GM23338 (cell line): Measurements from ENCODE around the gene MED28. TPM values are rescaled to one million over a fixed set of nuclear protein-coding genes. Genes with fewer than 3 reads are reported as not detected.

Experiments
- ATAC-seq: fragments of 200-7000 bp; cut with Tn5 transposase; 3 replicates; pipeline ENCODE4 v1.9.1; 2020
- DNase-seq: peaks from one replicate; pipeline ENCODE4 v3.0.0-alpha.2; 2015; ENCODE audit warnings: low spot score
- H2AFZ ChIP-seq: fragments of 200-600 bp; sonication (generic); 2 replicates; pipeline ENCODE4 v1.8.0; 2016; ENCODE audit warnings: antibody characterized with exemption, mild to moderate bottlenecking, moderate library complexity
- H3F3A ChIP-seq: fragments of 200-600 bp; sonication (generic); replicated peaks from 2 replicates; pipeline ENCODE4 v1.8.0; 2017; ENCODE audit warnings: antibody characterized with exemption, mixed run types, low read depth
- H3K27ac ChIP-seq: fragments of 200-600 bp; sonication (generic); 2 replicates; pipeline ENCODE4 v1.6.1; 2016; ENCODE audit warnings: low read depth
- H3K27me3 ChIP-seq: fragments of 200-600 bp; sonication (generic); 2 replicates; pipeline ENCODE4 v1.8.0; 2016; ENCODE audit warnings: mild to moderate bottlenecking, mixed run types, moderate library complexity; ENCODE audit not compliant: insufficient read depth
- H3K36me3 ChIP-seq: fragments of 200-600 bp; sonication (generic); 2 replicates; pipeline ENCODE4 v1.8.0; 2016; ENCODE audit warnings: mild to moderate bottlenecking; ENCODE audit not compliant: insufficient read depth
- H3K4me1 ChIP-seq: fragments of 200-600 bp; sonication (generic); 2 replicates; pipeline ENCODE4 v1.8.0; 2016; ENCODE audit warnings: mild to moderate bottlenecking, moderate library complexity; ENCODE audit not compliant: insufficient read depth
- H3K4me2 ChIP-seq: fragments of 200-600 bp; sonication (generic); 2 replicates; pipeline ENCODE4 v1.7.1; 2017; ENCODE audit warnings: mixed run types
- H3K4me3 ChIP-seq: fragments of 200-600 bp; sonication (generic); 2 replicates; pipeline ENCODE4 v1.6.1; 2016; ENCODE audit warnings: mixed run types
- H3K79me2 ChIP-seq: fragments of 200-600 bp; sonication (generic); replicated peaks from 2 replicates; pipeline ENCODE4 v1.8.0; 2017; ENCODE audit warnings: mild to moderate bottlenecking; ENCODE audit not compliant: insufficient read depth
- H3K9me2 ChIP-seq: fragments of 200-600 bp; sonication (generic); 2 replicates; pipeline ENCODE4 v1.8.0; 2017; ENCODE audit not compliant: insufficient read depth
- H4K20me1 ChIP-seq: fragments of 200-600 bp; sonication (generic); replicated peaks from 2 replicates; pipeline ENCODE4 v1.8.0; 2017; ENCODE audit warnings: mild to moderate bottlenecking; ENCODE audit not compliant: insufficient read depth
- H3K27ac Mint-ChIP-seq: 2 replicates; pipeline ENCODE4 v1.8.0; 2020; ENCODE audit warnings: inconsistent platforms, mild to moderate bottlenecking, moderate library complexity, mixed read lengths
- H3K27me3 Mint-ChIP-seq: 3 replicates; pipeline ENCODE4 v1.8.0; 2022; ENCODE audit warnings: low read depth, mild to moderate bottlenecking, moderate library complexity, mixed read lengths, inconsistent platforms; ENCODE audit not compliant: insufficient read depth, poor library complexity
- H3K36me3 Mint-ChIP-seq: 3 replicates; pipeline ENCODE4 v1.8.0; 2021; ENCODE audit warnings: low read depth, mild to moderate bottlenecking, inconsistent platforms, moderate library complexity, mixed read lengths
- H3K4me1 Mint-ChIP-seq: 3 replicates; pipeline ENCODE4 v1.8.0; 2020; ENCODE audit warnings: mild to moderate bottlenecking, inconsistent platforms, mixed read lengths
- H3K4me3 Mint-ChIP-seq: 3 replicates; pipeline ENCODE4 v1.8.0; 2021; ENCODE audit warnings: moderate library complexity, mild to moderate bottlenecking, inconsistent platforms, mixed read lengths
- H3K9me3 Mint-ChIP-seq: 3 replicates; pipeline ENCODE4 v1.8.0; 2020; ENCODE audit warnings: moderate library complexity, mild to moderate bottlenecking, inconsistent platforms, mixed read lengths
- CREB1 ChIP-seq: fragments of 250-450 bp; sonication (Bioruptor Pico); IDR thresholded peaks from 2 replicates; pipeline ENCODE4 v1.5.0; 2020; ENCODE audit warnings: low read depth, mild to moderate bottlenecking, moderate library complexity
- EZH2 ChIP-seq: fragments of 200-600 bp; sonication (generic); IDR thresholded peaks from one replicate; pipeline ENCODE4 v1.8.0; 2017; ENCODE audit warnings: antibody characterized with exemption, mild to moderate bottlenecking, low read depth; ENCODE audit not compliant: unreplicated experiment
- EZH2phosphoT487 ChIP-seq: fragments of 200-600 bp; sonication (generic); IDR thresholded peaks from one replicate; pipeline ENCODE4 v1.8.1; 2018; ENCODE audit warnings: antibody characterized with exemption; ENCODE audit not compliant: unreplicated experiment
- JUNB ChIP-seq: IDR thresholded peaks from one replicate; pipeline ENCODE4 v1.6.1; 2016; ENCODE audit warnings: antibody characterized with exemption; ENCODE audit not compliant: unreplicated experiment
- NANOG ChIP-seq: IDR thresholded peaks from 2 replicates; pipeline ENCODE4 v1.6.1; 2016; ENCODE audit warnings: antibody characterized with exemption, borderline replicate concordance
- POLR2AphosphoS5 ChIP-seq: IDR thresholded peaks from 2 replicates; pipeline ENCODE4 v1.6.1; 2016; ENCODE audit warnings: antibody characterized with exemption, low read depth
- STAT1 ChIP-seq: IDR thresholded peaks from one replicate; pipeline ENCODE4 v1.6.1; 2016; ENCODE audit warnings: antibody characterized with exemption; ENCODE audit not compliant: unreplicated experiment
- ZNF114 ChIP-seq: fragments of 250-450 bp; sonication (Bioruptor Pico); IDR thresholded peaks from 2 replicates; pipeline ENCODE4 v1.5.0; 2020; ENCODE audit warnings: mild to moderate bottlenecking, moderate library complexity
- ZNF331 ChIP-seq: fragments of 250-450 bp; sonication (Bioruptor Pico); IDR thresholded peaks from 2 replicates; pipeline ENCODE4 v1.5.0; 2020; ENCODE audit warnings: low read depth, mild to moderate bottlenecking, moderate library complexity
- polyA plus RNA-seq: library from polyadenylated mRNA; unstranded; fragments of >200 nt; fragmentation: Nextera tagmentation; extraction: Ambion mirVana; gene quantifications from 2 replicates; pipeline ENCODE4 v1.2.1, GENCODE V29; 2016
- total RNA-seq: library from RNA; depleted of rRNA; stranded (reverse); fragments of >200 nt; shearing (Covaris generic); gene quantifications from 2 replicates; pipeline ENCODE4 v1.2.3, GENCODE V29; 2014
- TF ChIP-seq, protein P1 (sequence below): IDR thresholded peaks from 2 replicates; pipeline ENCODE4 v1.6.1; 2016; ENCODE audit warnings: antibody characterized with exemption
- TF ChIP-seq, protein P2 (sequence below): IDR thresholded peaks from one replicate; pipeline ENCODE4 v1.6.1; 2018; ENCODE audit warnings: antibody characterized with exemption; ENCODE audit not compliant: unreplicated experiment
- TF ChIP-seq, protein P3 (sequence below), 2 experiments: fragments of 200-600 bp in 1 of 2; sonication (generic) in 1 of 2; conservative IDR thresholded peaks; 2 replicates each; pipeline versions ENCODE4 v1.5.1 to v1.6.1; 2016 to 2017; ENCODE audit warnings: antibody characterized with exemption in 2 of 2, low read depth in 2 of 2, mild to moderate bottlenecking in 2 of 2, moderate library complexity in 1 of 2
- TF ChIP-seq, protein P4 (sequence below): fragments of 250-450 bp; sonication (Bioruptor Pico); IDR thresholded peaks from 2 replicates; pipeline ENCODE4 v1.5.0; 2020; ENCODE audit warnings: mild to moderate bottlenecking, moderate library complexity

Gene MED28
- total and polyA plus RNA-seq, 2 experiments from 2014 or later = 24.0 to 60.9 TPM

DNA sequence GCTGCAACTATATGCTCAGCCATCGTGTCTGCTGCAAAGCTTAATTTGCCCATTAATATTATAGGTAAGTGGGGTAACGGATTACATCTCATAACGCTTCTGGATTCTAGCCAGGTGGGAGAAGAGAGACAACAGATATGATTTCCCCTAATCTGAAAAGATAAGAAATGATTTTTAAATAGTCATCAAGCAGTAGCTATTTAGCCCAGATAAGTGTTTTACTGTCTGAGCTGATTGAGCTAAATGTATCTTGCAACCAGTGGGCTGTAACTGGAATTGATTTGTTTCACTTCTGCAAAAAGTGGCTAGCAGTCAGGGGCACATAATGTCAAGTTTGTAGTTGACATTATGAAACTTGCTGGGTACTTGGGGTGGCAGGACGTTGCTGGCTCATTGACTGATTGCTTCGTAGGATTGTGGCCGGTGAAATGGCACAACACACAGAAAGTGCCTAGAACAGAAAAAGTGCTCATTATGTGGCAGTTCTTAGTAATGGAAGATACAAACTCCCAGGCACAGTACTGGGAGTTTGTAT is 18.9 kb upstream of the MED28 start:
- Mint-ChIP-seq H3K4me1 (no peaks in the 10 kb centered on the region), H3K9me3 (no peaks in the 10 kb centered on the region), H3K27me3 (no peaks in the 10 kb centered on the region), H3K27ac (no peak overlapping the region), H3K36me3 (peaks cover 52% of the 10 kb centered on the region), H3K4me3 (no peak overlapping the region)
- DNase-seq = no peak
- peaks cover 17% of the 10 kb centered on the region for H3K36me3 ChIP-seq
- no peaks in the 10 kb centered on the region for H3K27me3 ChIP-seq
- no peak overlapping the region for H3K4me2 ChIP-seq
- H4K20me1 ChIP-seq = peaks cover 7% of the 10 kb centered on the region; the same call in 1 of the 2 replicates
- ATAC-seq = no peak
- no peak overlapping the region for H3K27ac ChIP-seq
- H3K9me2 ChIP-seq = no peaks in the 10 kb centered on the region
- no peak overlapping the region for H2AFZ ChIP-seq
- H3K4me3 ChIP-seq = no peak overlapping the region
- no peaks in the 10 kb centered on the region for H3K4me1 ChIP-seq
- TF ChIP-seq EZH2 = no peak
- no peak for TF ChIP-seq ZNF114 (CRISPR knock-in tag)
- TF ChIP-seq, protein P1, sequence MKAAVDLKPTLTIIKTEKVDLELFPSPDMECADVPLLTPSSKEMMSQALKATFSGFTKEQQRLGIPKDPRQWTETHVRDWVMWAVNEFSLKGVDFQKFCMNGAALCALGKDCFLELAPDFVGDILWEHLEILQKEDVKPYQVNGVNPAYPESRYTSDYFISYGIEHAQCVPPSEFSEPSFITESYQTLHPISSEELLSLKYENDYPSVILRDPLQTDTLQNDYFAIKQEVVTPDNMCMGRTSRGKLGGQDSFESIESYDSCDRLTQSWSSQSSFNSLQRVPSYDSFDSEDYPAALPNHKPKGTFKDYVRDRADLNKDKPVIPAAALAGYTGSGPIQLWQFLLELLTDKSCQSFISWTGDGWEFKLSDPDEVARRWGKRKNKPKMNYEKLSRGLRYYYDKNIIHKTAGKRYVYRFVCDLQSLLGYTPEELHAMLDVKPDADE = no peak
- no peak for TF ChIP-seq EZH2phosphoT487
- no peak for TF ChIP-seq NANOG
- TF ChIP-seq CREB1 = no peak
- TF ChIP-seq STAT1 = no peak
- no peak for TF ChIP-seq POLR2AphosphoS5
- TF ChIP-seq, protein P2, sequence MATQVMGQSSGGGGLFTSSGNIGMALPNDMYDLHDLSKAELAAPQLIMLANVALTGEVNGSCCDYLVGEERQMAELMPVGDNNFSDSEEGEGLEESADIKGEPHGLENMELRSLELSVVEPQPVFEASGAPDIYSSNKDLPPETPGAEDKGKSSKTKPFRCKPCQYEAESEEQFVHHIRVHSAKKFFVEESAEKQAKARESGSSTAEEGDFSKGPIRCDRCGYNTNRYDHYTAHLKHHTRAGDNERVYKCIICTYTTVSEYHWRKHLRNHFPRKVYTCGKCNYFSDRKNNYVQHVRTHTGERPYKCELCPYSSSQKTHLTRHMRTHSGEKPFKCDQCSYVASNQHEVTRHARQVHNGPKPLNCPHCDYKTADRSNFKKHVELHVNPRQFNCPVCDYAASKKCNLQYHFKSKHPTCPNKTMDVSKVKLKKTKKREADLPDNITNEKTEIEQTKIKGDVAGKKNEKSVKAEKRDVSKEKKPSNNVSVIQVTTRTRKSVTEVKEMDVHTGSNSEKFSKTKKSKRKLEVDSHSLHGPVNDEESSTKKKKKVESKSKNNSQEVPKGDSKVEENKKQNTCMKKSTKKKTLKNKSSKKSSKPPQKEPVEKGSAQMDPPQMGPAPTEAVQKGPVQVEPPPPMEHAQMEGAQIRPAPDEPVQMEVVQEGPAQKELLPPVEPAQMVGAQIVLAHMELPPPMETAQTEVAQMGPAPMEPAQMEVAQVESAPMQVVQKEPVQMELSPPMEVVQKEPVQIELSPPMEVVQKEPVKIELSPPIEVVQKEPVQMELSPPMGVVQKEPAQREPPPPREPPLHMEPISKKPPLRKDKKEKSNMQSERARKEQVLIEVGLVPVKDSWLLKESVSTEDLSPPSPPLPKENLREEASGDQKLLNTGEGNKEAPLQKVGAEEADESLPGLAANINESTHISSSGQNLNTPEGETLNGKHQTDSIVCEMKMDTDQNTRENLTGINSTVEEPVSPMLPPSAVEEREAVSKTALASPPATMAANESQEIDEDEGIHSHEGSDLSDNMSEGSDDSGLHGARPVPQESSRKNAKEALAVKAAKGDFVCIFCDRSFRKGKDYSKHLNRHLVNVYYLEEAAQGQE = no peak
- no peak for TF ChIP-seq ZNF331
- TF ChIP-seq, protein P3, sequence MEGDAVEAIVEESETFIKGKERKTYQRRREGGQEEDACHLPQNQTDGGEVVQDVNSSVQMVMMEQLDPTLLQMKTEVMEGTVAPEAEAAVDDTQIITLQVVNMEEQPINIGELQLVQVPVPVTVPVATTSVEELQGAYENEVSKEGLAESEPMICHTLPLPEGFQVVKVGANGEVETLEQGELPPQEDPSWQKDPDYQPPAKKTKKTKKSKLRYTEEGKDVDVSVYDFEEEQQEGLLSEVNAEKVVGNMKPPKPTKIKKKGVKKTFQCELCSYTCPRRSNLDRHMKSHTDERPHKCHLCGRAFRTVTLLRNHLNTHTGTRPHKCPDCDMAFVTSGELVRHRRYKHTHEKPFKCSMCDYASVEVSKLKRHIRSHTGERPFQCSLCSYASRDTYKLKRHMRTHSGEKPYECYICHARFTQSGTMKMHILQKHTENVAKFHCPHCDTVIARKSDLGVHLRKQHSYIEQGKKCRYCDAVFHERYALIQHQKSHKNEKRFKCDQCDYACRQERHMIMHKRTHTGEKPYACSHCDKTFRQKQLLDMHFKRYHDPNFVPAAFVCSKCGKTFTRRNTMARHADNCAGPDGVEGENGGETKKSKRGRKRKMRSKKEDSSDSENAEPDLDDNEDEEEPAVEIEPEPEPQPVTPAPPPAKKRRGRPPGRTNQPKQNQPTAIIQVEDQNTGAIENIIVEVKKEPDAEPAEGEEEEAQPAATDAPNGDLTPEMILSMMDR (conservative IDR thresholded peaks at IDR 0.05; ENCODE audit: low read depth in 2 of 2) = no peak
- TF ChIP-seq, protein P4, sequence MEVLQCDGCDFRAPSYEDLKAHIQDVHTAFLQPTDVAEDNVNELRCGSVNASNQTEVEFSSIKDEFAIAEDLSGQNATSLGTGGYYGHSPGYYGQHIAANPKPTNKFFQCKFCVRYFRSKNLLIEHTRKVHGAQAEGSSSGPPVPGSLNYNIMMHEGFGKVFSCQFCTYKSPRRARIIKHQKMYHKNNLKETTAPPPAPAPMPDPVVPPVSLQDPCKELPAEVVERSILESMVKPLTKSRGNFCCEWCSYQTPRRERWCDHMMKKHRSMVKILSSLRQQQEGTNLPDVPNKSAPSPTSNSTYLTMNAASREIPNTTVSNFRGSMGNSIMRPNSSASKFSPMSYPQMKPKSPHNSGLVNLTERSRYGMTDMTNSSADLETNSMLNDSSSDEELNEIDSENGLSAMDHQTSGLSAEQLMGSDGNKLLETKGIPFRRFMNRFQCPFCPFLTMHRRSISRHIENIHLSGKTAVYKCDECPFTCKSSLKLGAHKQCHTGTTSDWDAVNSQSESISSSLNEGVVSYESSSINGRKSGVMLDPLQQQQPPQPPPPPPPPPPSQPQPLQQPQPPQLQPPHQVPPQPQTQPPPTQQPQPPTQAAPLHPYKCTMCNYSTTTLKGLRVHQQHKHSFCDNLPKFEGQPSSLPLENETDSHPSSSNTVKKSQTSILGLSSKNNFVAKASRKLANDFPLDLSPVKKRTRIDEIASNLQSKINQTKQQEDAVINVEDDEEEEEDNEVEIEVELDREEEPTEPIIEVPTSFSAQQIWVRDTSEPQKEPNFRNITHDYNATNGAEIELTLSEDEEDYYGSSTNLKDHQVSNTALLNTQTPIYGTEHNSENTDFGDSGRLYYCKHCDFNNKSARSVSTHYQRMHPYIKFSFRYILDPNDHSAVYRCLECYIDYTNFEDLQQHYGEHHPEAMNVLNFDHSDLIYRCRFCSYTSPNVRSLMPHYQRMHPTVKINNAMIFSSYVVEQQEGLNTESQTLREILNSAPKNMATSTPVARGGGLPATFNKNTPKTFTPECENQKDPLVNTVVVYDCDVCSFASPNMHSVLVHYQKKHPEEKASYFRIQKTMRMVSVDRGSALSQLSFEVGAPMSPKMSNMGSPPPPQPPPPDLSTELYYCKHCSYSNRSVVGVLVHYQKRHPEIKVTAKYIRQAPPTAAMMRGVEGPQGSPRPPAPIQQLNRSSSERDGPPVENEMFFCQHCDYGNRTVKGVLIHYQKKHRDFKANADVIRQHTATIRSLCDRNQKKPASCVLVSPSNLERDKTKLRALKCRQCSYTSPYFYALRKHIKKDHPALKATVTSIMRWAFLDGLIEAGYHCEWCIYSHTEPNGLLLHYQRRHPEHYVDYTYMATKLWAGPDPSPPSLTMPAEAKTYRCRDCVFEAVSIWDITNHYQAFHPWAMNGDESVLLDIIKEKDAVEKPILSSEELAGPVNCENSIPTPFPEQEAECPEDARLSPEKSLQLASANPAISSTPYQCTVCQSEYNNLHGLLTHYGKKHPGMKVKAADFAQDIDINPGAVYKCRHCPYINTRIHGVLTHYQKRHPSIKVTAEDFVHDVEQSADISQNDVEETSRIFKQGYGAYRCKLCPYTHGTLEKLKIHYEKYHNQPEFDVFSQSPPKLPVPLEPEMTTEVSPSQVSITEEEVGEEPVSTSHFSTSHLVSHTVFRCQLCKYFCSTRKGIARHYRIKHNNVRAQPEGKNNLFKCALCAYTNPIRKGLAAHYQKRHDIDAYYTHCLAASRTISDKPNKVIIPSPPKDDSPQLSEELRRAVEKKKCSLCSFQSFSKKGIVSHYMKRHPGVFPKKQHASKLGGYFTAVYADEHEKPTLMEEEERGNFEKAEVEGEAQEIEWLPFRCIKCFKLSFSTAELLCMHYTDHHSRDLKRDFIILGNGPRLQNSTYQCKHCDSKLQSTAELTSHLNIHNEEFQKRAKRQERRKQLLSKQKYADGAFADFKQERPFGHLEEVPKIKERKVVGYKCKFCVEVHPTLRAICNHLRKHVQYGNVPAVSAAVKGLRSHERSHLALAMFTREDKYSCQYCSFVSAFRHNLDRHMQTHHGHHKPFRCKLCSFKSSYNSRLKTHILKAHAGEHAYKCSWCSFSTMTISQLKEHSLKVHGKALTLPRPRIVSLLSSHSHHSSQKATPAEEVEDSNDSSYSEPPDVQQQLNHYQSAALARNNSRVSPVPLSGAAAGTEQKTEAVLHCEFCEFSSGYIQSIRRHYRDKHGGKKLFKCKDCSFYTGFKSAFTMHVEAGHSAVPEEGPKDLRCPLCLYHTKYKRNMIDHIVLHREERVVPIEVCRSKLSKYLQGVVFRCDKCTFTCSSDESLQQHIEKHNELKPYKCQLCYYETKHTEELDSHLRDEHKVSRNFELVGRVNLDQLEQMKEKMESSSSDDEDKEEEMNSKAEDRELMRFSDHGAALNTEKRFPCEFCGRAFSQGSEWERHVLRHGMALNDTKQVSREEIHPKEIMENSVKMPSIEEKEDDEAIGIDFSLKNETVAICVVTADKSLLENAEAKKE = no peak
- TF ChIP-seq JUNB = no peak
- H3F3A ChIP-seq = no peaks in the 10 kb centered on the region
- no peaks in the 10 kb centered on the region; the same call in 1 of the 2 replicates for H3K79me2 ChIP-seq
